ENCODE data around the gene TRPC4. TPM values are rescaled to one million over a fixed set of nuclear protein-coding genes. Genes with fewer than 3 reads are reported as not detected.
"Not testable (repeated sequence)": the region's sequence is repeated elsewhere in the genome, so short reads cannot be mapped to it uniquely, and the experiment has no call there.

The TRPC4 gene
- total RNA-seq, 1 donor from 2014 or later = 6.1 TPM

GRCh38 chr13:37833411-37833810 lies 36.2 kb downstream of the TRPC4 start:
- H3K4me3 Mint-ChIP-seq = no peak overlapping the region

DNA sequence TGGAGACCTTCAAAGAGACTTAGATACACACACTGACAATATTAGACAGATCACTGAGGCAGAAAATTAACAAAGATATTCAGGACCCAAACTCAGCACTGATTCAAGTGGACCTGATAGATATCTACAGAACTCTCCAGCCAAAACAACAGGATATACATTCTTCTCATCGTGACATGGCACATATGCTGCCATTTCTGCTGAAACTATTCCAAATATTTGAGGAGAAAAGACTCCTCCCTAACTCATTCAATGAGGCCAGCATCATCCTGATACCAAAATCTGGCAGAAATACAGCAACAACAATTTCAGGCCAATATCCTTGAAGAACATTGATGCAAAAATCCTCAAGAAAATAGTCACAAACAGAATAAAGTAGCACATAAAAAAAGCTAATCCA lies 53.3 kb downstream of the TRPC4 start:
- H3K4me3 Mint-ChIP-seq = no peak overlapping the region
- peaks cover 18% of the 10 kb centered on the region for H3K9me3 Mint-ChIP-seq
- no peak for TF ChIP-seq CTCF (conservative IDR thresholded peaks at IDR 0.05)
- no peaks in the 10 kb centered on the region for H3K27me3 Mint-ChIP-seq
- H3K27ac Mint-ChIP-seq = no peak overlapping the region
- no peaks in the 10 kb centered on the region for H3K36me3 Mint-ChIP-seq
- no peak for DNase-seq (ENCODE audit: extremely low spot score, unreplicated experiment)
- H3K4me1 Mint-ChIP-seq (ENCODE audit: unreplicated experiment) = no peaks in the 10 kb centered on the region

More at GRCh38 chr13:37833411-37833810, 36.2 kb downstream of the TRPC4 start:
- no peak overlapping the region for H3K27ac Mint-ChIP-seq
- H3K36me3 Mint-ChIP-seq = no peaks in the 10 kb centered on the region
- H3K4me1 Mint-ChIP-seq (ENCODE audit: unreplicated experiment) = no peaks in the 10 kb centered on the region
- H3K9me3 Mint-ChIP-seq = no peaks in the 10 kb centered on the region
- H3K27me3 Mint-ChIP-seq = no peaks in the 10 kb centered on the region
- TF ChIP-seq CTCF (conservative IDR thresholded peaks at IDR 0.05) = no peak
- no peak for DNase-seq (ENCODE audit: extremely low spot score, unreplicated experiment)

DNA sequence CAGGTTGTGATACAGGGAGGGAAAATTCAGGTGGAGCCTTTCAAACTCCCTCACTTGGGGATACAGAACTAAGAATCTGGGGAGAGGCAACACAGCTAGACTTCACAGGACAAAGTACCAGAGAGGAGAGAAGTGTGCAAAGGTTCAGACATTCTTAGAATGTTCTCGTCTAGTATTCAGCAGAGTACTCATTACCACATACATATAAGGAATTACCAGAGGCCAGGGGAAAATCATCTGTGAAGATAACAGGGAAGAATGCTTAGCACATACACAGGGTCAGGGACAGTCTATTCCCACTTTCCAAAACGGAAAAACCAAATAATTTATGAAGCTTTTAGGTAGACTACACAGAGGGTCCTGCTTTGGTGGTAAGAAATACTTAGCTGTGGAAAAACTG lies 58.1 kb downstream of the TRPC4 start:
- TF ChIP-seq CTCF (conservative IDR thresholded peaks at IDR 0.05) = no peak
- Mint-ChIP-seq H3K4me3 (no peak overlapping the region), H3K36me3 (no peaks in the 10 kb centered on the region), H3K9me3 (peaks cover 6% of the 10 kb centered on the region), H3K27me3 (no peaks in the 10 kb centered on the region), H3K4me1 (ENCODE audit: unreplicated experiment) (no peaks in the 10 kb centered on the region), H3K27ac (no peak overlapping the region)
- no peak for DNase-seq (ENCODE audit: extremely low spot score, unreplicated experiment)

DNA sequence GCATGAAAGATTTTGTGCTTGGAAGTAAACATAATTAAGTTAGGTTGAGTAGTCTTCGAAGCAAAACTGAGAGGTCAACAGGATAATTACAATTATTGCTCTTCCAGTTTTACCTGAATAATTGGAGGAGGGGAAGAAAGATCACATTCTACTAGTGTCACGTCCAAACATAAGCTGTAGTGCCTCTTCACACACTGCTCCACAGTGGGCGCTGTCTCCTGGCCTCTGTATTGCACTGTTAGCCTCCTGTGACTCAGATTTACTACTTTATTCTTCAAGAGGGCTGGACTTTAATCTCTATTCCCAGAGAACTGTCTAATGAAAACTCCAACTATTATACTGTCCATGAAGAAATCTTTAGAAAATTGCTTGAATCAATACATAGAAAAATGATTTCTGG lies 62.9 kb downstream of the TRPC4 start:
- Mint-ChIP-seq H3K4me1 (ENCODE audit: unreplicated experiment) (no peaks in the 10 kb centered on the region), H3K27me3 (no peaks in the 10 kb centered on the region), H3K36me3 (no peaks in the 10 kb centered on the region), H3K27ac (no peak overlapping the region), H3K9me3 (no peaks in the 10 kb centered on the region), H3K4me3 (no peak overlapping the region)
- TF ChIP-seq CTCF (conservative IDR thresholded peaks at IDR 0.05) = no peak
- DNase-seq (ENCODE audit: extremely low spot score, unreplicated experiment) = no peak

GRCh38 chr13:37797631-37798030 lies 71.9 kb downstream of the TRPC4 start:
- Mint-ChIP-seq H3K36me3 (no peaks in the 10 kb centered on the region), H3K4me3 (no peak overlapping the region), H3K4me1 (ENCODE audit: unreplicated experiment) (no peaks in the 10 kb centered on the region), H3K9me3 (no peaks in the 10 kb centered on the region), H3K27me3 (no peaks in the 10 kb centered on the region), H3K27ac (no peak overlapping the region)
- no peak for TF ChIP-seq CTCF (conservative IDR thresholded peaks at IDR 0.05)
- DNase-seq (ENCODE audit: extremely low spot score, unreplicated experiment) = no peak

DNA sequence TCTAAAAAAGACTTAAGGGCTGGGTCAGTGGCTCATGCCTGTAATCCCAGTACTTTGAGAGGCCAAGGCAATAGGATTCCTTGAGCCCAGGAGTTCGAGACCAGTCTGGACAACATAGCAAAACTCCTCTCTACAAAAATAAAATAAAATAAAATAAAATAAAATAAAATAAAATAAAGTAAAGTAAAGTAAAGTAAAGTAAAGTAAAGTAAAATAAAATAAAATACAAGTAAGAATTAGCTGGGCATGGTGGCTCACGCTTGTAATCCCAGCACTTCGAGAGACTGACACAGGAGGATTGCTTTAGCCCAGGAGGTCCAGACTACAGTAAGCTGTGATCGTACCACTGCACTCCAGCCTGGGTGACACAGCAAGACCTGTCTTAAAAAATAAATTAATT lies 72.8 kb downstream of the TRPC4 start:
- not testable (repeated sequence) for H3K9me3 Mint-ChIP-seq; H3K27ac Mint-ChIP-seq; H3K4me1 Mint-ChIP-seq (ENCODE audit: unreplicated experiment); H3K27me3 Mint-ChIP-seq; H3K36me3 Mint-ChIP-seq; H3K4me3 Mint-ChIP-seq; DNase-seq (ENCODE audit: extremely low spot score, unreplicated experiment)

Data from type B pancreatic cell (in vitro differentiated cells).